CD4-positive, alpha-beta T cell treated with Interleukin-15 for 4 hours (primary cell): ENCODE measurements around the gene ARHGAP45.

Experiments
- DNase-seq: peaks from one replicate; pipeline ENCODE4 v3.0.0-alpha.2; 2020; ENCODE audit warnings: low spot score

Gene ARHGAP45

DNA sequence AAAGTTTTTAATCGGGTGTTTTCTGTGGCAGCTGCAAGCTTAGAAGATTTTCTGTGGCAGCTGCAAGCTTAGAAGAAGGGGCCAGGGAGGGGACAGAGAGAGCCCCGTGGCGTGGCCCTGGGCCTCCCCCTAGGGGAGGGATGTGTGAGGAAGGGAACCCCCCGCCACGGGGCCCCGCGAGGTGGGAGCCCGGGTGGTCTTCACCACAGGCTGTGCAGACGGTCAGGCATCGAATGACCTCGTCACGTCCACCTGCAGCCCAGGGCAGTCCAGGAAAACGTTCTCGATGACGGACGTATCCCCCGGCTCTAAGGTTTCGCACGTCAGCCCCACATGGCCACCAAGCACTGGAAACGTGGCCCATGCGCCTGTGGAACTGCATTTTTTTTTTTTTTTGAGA lies 19.6 kb downstream of the ARHGAP45 start:
- DNase-seq, result no peak

GRCh38 chr19:1087813-1088415 lies 20.9 kb downstream of the ARHGAP45 start:
- peak; percentile 50 for DNase-seq

DNA sequence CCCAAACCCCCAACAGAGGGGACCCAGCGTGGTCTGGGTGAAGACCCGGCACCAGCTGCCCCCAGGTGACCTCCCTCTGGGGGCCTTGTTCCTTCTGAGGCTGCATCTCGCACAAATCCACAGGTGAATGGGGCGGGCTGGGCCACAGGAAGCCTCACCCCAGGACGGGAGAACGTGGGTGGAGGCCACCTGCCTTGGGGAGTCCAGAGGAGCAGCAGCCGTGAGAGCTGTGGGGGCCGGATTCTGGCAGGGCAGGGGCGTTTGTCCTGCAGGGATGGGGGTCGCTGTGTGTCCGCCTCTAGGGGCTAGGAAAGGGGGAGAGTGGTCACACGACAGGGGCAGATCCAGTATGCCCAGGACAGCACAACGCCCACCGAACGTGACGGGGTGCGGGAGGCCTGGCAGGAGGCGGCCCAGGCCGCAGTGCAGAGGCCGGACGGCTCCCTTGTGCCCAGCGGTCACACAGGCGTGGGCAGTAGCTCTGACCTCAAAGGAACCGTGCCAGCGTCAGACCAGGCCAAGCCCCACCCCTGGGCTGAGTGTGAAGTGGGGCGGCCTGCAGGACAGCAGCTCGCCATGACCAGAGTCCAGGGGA lies 21.5 kb downstream of the ARHGAP45 start:
- DNase-seq, result no peak

- DNase-seq, result no peak
These were observed 22.3 kb downstream of the ARHGAP45 start for GRCh38 chr19:1089126-1089771.

GRCh38 chr19:1089891-1090290 lies 22.9 kb downstream of the ARHGAP45 start:
- peak; percentile 57 for DNase-seq

- no peak for DNase-seq
These were observed 24.0 kb downstream of the ARHGAP45 start for GRCh38 chr19:1090731-1091543.

- no peak for DNase-seq
These were observed 24.7 kb downstream of the ARHGAP45 start for GRCh38 chr19:1091544-1092175.

- no peak for DNase-seq
These were observed 26.4 kb downstream of the ARHGAP45 start for GRCh38 chr19:1093330-1093729.

DNA sequence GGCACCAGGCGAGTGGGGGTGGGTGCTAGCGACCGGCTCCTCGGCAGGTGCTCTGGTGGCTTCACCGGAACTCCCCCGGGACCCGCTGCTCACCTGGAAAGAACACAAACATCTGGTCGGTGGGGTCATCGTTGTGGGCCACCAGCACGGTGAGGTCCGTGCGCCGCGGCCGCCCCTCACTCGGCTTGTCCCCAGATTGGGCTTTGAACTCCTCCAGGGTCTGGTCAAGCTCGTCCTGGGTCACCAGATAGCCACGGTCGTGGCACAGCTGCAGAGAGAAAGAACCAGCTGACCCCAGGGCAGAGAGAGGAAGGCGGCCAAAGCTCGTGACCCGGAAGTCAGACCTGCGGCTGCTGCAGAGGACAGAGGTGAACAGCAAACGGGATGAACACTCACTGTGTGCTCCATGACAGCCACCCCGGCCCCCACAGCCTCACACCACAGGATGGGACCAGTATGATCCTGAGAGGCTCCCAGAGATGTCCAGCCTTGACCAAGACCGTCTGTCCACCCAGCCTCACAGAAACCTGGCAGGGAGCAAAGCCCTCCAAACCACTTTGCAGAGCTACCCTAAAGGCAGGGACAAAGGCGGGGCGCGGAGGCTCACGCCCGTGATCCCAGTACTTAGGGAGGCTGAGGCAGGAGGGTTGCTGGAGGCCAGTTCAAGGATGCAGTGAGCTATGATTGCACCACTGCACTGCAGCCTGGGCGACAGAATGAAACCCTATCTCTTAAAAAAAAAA lies 27.0 kb downstream of the ARHGAP45 start:
- no peak for DNase-seq

DNA sequence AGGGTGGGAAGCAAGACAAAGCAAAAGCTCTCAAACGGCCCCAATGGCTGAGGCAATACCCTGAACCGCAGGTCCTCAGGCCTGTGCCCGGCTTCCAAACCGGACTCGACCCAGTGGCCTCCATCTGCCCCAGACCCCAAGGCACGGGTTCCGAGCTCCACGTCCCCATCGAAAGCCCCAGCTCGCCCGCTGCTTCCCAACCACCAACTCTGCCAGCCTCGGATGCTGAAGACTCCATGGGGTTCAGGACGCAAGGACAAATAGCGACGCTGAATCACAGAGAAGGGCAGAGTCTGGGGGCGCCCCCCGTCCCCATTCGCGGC lies 27.6 kb downstream of the ARHGAP45 start:
- no peak for DNase-seq

DNA sequence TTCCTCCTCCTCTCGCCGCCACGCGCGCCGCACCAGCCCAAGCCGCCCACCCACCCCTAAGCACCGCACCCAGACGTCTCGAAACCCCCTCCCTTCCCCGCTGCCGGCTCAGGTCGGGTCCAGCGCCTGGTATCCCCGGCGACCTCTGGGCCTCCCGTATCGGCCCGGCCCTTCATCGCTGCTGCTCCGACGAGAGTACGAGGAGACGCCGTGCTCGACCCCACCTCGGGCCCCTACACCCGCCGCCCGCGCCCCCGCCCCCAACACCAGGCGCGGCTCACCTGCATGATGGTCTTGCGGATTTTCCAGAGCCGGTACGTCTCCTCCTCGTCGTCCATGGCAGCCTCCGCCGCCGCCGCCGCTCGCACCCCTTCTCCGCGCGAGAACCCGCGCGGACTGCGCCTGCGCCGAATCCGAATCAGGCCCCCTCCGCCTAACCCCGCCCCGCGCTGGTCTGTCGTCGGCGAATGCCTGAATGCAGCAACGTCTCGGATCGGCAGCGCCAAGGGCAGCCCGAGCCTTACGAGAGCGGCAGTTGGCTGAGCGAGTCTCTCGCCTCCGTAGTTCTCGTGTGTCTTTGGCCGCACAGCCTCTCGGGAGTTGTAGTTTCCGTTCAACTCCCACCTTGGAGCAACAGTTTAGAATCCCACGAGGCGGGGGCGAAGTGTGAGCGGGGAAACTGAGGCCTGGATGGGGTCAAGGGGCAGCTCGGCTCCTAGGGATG lies 28.2 kb downstream of the ARHGAP45 start, which contains the start of gene POLR2E:
TSS of gene POLR2E (minus strand) at position 398 of the 724 bp plus-strand sequence. CDS start at position 338, 60 bp downstream.
- peak; percentile 98 for DNase-seq

- DNase-seq, result no peak
These were observed 30.8 kb downstream of the ARHGAP45 start for GRCh38 chr19:1097810-1098176.

GRCh38 chr19:1098177-1099051 lies 31.4 kb downstream of the ARHGAP45 start:
- DNase-seq, result no peak

DNA sequence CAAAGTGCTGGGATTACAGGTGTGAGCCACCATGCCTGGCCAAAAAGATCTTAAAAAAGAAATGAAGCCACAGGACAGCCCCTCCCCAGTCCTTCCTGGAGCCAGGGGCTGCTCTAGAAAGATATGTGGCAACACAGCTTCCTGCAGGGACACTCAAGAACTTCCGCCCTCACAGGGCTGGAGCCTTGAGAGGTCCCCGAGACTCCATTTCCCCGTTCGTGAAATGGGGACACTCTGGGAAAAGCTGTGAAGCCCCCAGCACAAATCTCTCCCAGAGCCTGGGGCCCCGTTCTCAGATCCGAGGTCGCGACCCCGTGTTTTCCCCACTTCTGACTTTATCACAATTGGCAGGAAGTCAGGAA lies 34.4 kb downstream of the ARHGAP45 start:
- DNase-seq, result no peak

DNA sequence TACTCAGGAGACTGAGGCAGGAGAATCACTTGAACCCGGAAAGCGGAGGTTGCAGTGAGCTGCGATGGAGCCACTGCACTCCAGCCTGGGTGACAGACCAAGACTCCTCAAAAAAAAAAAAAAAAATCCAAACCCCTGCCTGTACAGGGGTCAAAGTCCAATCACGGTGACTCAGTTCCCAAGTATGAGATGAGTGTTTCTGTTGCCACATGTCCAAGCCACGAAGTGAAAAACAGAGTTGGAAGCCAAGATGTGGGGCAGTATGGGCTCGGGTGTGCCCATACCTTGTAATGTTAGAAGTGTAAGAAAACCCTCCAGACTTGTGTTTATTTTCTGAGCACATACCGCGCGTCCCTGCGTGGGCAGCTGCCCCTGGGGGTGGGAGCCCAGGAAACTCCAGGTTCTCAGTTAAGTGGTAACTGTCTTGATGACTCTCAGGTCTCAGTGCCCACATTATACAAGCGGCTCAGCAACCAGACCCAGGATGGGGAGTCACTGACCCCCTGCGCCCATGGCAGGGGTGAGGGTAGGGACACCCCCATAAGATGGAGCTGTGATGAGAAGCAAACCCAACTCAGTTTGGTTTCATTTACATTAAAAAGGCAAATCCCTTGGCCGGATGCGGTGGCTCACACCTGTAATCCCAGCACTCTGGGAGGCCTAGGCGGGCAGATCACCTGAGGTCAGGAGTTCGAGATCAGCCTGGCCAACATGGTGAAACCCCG lies 35.6 kb downstream of the ARHGAP45 start:
- no peak for DNase-seq

DNA sequence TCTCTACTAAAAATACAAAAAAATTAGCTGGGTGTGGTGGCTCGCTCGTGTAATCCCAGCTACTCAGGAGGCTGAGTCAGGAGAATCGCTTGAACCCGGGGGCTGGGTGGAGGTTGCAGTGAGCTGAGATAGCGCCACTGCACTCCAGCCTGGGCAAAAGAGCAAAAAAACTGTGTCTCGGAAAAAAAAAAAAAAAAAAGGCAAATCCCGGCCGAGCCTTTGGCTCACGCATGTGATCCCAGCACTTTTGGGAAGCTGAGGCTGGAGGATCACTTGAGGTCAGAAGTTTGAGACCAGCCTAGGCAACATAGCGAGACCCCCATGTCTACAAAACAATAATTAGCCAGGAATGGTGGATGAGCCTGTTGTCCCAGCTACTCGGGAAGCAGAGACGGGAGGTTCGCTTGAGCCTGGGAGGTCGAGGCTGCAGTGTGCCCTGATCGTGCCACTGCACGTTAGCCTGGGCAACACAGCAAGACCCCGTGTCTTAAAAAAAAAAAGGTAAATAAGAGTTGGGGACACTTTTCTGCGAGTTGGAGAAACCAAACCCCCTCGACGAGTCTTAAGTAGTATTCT lies 36.3 kb downstream of the ARHGAP45 start:
- DNase-seq, result no peak

DNA sequence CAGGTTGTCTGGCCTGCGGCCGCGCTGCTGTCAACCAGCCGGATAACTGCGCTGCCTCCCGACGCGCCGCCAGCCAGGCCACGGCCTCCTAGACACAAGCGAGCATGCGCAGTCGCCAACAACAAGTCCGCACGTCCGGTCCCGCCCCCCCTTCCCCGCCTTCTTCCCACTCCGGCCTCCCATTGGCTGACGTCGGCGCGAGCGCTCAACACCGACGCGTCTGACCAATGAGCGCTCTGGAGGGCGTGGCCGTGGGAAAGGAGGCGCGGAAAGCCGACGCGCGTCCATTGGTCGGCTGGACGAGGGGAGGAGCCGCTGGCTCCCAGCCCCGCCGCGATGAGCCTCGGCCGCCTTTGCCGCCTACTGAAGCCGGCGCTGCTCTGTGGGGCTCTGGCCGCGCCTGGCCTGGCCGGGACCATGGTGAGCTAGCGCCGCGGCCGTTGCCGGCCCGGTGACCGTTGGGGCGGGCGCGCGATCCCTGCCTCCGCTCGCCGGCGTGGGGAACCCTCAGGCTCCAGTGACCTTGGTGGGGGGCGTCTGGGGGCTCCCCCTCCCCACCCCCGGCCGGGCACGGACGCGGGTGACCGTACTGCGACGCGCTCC lies 36.8 kb downstream of the ARHGAP45 start, which contains the start of gene GPX4:
TSS of gene GPX4 (plus strand) at position 287 of the 603 bp plus-strand sequence. CDS start at position 337, 50 bp downstream.
- DNase-seq, result peak; percentile 99

DNA sequence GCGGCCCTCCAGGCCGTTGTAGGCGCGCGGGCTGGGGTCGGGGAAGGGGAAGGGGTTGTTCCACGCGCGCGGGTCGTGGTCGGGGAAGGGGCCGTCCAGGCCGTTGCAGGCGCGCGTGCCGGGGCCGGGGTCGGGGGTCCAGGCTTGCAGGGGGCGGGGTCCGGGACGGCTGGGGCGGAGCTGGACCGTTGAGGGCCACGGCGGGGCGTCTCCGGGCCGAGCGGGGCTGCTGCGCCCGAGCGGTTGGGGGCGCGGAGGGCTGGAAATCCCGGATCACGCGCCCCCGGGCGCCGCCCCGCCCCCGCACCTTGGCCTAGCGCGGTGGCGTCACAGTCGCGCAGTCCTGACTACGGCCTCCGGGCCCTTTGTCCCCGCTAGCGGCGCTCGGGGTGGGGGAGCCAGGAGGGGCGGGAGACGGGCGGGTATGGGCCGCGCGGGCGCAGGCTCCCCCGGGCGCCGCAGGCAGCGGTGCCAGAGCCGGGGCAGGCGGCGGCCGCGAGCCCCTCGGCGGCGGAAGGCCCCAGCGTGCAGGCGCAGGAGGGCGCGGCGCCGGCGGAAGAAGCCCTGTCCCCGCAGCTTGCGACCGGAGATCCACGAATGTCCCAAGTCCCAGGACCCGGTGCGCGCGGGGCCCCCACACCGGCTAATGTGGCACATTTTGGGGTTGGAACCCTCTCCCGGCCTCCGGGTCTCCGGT lies 37.5 kb downstream of the ARHGAP45 start:
- DNase-seq, result peak; percentile 59
